T1000 (cell line): ENCODE data around the gene DIRAS2.
"Not testable (repeated sequence)": the region's sequence is repeated elsewhere in the genome, so short reads cannot be mapped to it uniquely, and the experiment has no call there.

Source experiments
- DNase-seq: peaks from one replicate; lab custom pipeline; 2025; ENCODE audit warnings: mixed read lengths; lab: John Stamatoyannopoulos, UW

The DIRAS2 gene

GRCh38 chr9:90642570-90643539, at the start of gene DIRAS2:
DIRAS2 (minus strand) TSS chr9:90642824; CDS start chr9:90613827, 28,997 bp downstream.
- DNase-seq = no peak

GRCh38 chr9:90684736-90685135, 42.1 kb upstream of the DIRAS2 start:
- no peak for DNase-seq

GRCh38 chr9:90684106-90684505, 41.5 kb upstream of the DIRAS2 start:
- DNase-seq = no peak

GRCh38 chr9:90680534-90680933, 37.9 kb upstream of the DIRAS2 start:
- no peak for DNase-seq

- no peak for DNase-seq
Observed at GRCh38 chr9:90665072-90665471, 22.4 kb upstream of the DIRAS2 start.

- no peak for DNase-seq
Observed at GRCh38 chr9:90659650-90660364, 17.2 kb upstream of the DIRAS2 start.

- DNase-seq = no peak
Observed at GRCh38 chr9:90658783-90659182, 16.2 kb upstream of the DIRAS2 start.

GRCh38 chr9:90658181-90658580, 15.6 kb upstream of the DIRAS2 start:
- no peak for DNase-seq

GRCh38 chr9:90656876-90657275, 14.3 kb upstream of the DIRAS2 start:
- DNase-seq = not testable (repeated sequence)

GRCh38 chr9:90651246-90651645, 8.6 kb upstream of the DIRAS2 start:
- no peak for DNase-seq

- no peak for DNase-seq
Observed at GRCh38 chr9:90647843-90648242, 5.2 kb upstream of the DIRAS2 start.

- DNase-seq = no peak
Observed at GRCh38 chr9:90645721-90646120, 3.1 kb upstream of the DIRAS2 start.

GRCh38 chr9:90641884-90642487, 638 bp downstream of the DIRAS2 start:
- DNase-seq = no peak

GRCh38 chr9:90641086-90641485, 1.5 kb downstream of the DIRAS2 start:
- DNase-seq = no peak

GRCh38 chr9:90640361-90640760, 2.3 kb downstream of the DIRAS2 start:
- no peak for DNase-seq

- no peak for DNase-seq
Observed at GRCh38 chr9:90637626-90638025, 5.0 kb downstream of the DIRAS2 start.

GRCh38 chr9:90632647-90633207, 9.9 kb downstream of the DIRAS2 start:
- no peak for DNase-seq

GRCh38 chr9:90631964-90632363, 10.7 kb downstream of the DIRAS2 start:
- no peak for DNase-seq

- no peak for DNase-seq
Observed at GRCh38 chr9:90629991-90630390, 12.6 kb downstream of the DIRAS2 start.

- no peak for DNase-seq
Observed at GRCh38 chr9:90629354-90629753, 13.3 kb downstream of the DIRAS2 start.

- no peak for DNase-seq
Observed at GRCh38 chr9:90616806-90617205, 25.8 kb downstream of the DIRAS2 start.

- DNase-seq = no peak
Observed at GRCh38 chr9:90613502-90613901, 29.1 kb downstream of the DIRAS2 start.
